GM18517 (cell line): ENCODE data around the gene CYB5B.

Source experiments
- ATAC-seq: cut with Tn5 transposase; IDR thresholded peaks from one replicate; pipeline ENCODE4 v1.9.1; 2021; ENCODE audit warnings: mild to moderate bottlenecking, moderate library complexity; ENCODE audit not compliant: unreplicated experiment

Gene CYB5B, protein sequence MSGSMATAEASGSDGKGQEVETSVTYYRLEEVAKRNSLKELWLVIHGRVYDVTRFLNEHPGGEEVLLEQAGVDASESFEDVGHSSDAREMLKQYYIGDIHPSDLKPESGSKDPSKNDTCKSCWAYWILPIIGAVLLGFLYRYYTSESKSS

DNA sequence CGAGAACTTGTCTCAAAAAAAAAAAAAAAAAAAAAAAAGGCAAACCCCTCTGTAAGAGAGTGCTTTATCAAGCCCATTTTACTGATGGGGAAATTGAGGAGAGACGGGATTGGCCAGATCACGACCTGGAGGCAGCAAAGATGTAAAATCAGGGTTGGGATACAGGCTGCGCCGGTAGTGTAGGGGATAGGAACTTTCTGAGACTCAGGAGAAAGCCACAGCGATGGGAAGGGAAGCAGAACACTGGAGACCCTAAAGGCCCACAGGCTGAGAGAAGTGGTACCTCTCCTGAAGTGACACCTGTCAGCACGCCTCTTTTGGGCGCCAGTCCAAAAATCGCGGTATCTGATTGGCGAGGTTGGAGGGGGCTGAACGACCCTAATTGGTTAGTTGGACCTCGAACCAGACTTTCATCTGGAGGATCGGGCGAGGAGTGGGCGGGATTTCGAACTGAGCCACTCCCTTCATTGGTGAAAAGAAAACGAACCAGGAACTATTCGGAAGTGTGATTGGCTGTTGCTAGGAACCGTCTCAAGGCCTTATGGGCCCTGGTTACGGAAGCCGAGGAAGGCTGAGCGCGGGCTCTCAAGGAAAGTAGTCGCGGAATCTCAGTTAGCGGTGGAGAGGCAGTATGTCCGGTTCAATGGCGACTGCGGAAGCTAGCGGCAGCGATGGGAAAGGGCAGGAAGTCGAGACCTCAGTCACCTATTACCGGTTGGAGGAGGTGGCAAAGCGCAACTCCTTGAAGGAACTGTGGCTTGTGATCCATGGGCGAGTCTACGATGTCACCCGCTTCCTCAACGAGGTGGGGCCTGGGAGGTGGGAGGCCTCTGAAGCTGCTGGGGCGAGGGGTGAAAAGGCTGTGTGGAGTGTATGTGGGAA, at the start of gene CYB5B:
Gene CYB5B, plus strand, starts transcription at position 567 of the 882 bp plus-strand sequence. Its CDS starts 65 bp downstream, at position 632.
- peak; percentile 92 for ATAC-seq

- no peak for ATAC-seq
These were observed 47.9 kb upstream of the CYB5B start for GRCh38 chr16:69376393-69377059.

DNA sequence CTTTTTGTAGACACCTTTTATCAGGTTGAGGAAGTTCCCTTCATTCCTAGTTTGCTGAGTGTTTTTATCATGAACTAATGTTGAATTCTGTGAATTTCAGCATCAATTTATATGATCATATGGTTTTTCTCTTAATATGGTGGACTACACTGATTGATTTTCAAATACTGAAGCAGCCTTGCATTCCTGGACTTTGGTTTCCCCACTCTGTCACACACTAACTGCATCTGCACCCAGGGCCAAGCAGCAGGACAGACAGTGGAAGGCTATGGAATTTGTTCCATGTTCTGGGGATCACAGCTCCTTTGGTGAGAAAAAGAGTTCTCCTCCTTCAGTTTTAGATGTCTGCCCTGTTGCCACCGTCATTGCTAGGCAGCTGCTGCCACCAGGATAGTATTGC, 46.4 kb upstream of the CYB5B start:
- ATAC-seq = no peak

DNA sequence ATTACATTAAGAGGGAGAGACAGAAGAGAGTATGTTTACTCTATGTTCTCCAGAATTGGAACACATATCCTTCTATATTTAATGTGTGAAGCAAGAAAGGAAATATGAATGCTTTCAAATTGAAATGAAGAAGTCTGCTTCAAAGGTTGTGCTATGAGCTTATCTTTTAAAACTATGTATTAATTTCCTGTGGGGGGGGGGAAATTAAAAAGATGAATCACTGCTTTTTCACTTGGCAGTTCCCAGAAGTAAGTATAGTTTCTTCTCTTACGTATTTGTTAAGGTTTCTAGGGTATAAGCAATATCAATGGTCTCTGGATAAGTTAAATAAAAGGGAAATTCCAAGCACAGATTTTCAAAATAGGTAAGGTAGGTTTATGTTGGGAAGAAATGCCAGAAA, 45.7 kb upstream of the CYB5B start:
- ATAC-seq = no peak

GRCh38 chr16:69381231-69381630, 43.2 kb upstream of the CYB5B start:
- no peak for ATAC-seq

DNA sequence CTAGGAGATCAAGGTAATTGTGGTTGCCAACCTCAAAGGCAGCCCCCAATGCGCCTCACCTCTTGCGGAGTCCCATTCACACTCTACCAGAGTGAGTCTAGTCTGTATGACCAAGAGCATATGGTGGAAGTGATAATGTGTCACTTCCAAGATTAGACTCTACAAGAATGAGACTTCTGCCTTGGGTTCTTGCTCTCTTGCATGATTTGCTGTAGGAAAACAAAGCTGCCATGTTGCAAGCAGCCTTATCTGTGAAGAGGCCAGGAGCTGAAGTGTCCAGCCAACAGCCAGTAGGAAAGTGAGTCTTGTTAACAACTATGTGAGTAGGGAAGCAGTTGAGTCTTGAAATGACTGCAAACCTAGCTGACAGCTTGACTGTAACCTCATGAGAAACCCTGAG, 42.0 kb upstream of the CYB5B start:
- ATAC-seq = no peak

GRCh38 chr16:69384974-69385373, 39.4 kb upstream of the CYB5B start:
- ATAC-seq = no peak

DNA sequence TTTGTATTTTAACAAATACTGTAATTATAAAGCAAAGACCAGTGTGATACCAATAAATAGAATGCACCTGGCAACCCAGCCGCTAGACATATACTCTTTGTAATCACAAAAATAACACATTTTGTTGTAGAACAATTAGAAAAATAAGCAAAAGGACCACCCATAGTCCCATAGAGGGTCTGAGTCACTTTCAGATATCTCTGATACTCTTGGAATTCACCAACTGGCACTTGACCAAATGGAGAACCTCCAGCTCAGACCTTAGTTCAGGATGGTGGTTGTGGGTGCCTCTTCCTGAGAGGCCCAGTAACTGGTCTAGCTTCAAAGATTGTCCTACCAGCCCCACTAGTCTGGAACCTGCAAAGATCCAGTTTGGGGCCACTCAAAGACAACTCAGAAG, 37.8 kb upstream of the CYB5B start:
- no peak for ATAC-seq

DNA sequence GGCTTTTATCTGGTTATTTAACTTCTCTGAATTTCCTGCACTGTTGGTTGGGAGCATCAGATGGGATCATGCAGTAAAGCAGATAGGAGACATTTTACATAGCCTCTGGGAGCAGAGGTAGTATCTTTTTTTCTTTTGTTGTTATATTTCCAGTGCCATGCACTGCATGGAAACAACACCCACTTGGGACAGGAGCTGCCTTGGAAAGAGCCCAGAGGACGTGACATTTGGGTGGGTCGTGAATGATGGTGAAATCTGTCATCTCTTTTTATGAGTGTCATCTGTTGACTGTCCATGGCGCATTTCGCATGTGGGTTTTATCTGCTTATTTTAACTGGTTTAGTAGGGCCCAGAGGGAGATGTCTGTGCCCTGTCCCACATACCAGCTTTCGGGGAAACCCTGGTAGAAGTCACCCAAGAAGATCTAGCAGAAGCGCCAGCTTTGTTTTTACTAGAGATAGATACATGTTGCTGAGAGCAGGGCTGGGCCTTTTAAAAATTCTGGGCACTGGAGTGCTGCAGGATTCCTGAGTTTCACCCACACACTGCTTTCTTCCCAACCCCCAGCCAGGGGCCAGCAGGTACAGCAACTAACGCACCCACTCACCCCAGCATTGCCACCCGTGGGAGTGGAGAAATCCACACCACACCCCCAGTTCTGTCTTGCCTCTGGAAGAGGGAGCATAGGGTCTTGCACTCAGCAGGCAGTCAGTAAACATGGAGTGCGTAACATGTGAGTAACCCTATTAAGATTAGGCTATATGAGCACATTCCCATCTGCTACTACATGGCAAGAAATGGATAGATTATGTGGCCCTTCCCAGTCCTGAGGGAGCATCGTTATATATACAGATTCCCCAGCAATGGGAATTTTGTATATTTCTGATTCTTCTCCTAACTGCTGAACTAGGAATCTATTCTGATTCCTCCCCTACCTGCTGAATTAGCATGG, 30.2 kb upstream of the CYB5B start:
- no peak for ATAC-seq

DNA sequence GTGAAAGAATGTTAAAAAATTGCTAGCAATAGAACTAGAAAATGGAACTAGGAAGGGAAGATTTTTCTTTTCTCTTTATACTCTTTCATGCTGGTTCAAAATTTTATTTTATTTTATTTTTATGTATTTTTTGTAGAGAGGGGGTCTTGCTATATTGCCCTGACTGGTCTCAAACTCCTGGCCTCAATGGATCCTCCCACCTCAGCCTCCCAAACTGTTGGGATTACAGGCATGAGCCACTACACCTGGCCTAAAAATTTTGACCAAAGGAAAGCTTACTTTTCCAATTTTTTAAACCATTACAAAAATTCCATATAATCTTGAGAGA, 28.6 kb upstream of the CYB5B start:
- no peak for ATAC-seq

DNA sequence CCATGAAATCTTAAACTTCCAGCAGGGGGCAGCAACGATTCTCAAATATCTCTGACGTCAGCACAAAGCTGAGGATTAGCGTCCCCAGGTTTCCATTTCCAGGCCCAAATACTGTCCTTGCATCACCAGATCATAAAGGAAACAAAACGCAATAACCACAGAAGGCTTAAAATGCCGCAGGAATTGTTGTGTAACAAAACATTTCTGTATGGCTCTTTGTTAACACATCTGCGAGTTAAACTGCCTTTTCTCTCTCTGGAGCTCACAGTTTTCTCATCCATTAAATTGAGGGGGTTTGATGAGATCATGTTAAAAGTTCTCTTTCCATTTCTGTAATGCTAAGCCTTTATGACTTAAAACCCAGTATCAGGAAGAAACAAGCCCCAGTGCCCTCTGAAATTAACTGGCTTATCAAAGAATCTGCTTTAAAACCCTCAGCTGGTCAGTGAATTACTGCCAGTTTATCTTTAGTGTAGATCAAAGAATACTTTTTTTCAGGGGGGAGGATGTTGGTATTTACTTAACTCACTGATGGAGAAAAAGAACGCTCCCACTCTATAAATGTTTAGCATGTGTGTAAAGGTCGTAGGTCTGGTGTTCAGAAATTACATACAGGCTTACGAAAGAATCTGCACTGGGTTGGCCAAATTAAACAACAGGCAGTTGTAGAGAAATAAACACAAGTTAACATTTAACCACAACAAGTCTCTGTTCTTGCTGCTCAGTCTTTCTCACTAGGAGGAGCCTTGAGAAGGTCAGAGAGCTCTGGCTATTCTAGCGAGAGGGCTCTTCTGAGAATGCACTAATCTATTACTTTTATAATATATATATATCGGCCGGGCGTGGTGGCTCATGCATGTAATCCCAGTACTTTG, 28.0 kb upstream of the CYB5B start:
- peak; percentile 50 for ATAC-seq

DNA sequence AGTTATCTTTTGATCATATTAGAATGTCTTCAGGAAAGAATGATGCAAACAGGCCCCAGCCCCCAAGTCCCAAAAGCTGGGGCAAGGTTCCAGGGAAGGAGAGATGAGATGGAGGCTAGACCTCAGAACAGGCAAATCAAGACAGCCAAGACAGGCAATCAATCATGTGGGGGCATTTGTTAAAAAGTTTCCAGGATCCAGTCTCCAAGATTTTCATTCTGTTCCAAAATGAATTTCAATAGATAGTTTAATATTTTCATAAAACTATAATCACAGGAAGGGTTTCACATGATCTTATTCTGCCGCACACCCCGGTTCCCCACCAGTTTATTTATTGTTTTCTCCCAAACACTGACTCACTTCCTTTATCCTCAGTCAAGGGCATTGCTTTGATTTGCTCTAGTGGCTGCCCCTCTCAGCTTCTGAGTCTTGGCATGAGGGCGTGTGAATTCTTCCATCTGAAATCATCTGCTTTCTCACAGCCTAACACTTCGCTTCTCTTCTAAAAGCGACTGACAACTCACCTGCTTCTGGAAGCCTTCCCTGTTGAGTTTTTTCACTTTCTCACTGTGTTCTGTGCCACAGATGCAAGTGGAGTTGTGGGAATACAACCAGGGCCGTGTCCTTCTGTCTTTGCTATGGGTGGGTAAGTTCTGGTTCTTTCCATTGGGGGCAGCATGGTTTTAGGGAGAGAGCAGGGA, 26.4 kb upstream of the CYB5B start:
- ATAC-seq = no peak

GRCh38 chr16:69399361-69399760, 25.1 kb upstream of the CYB5B start:
- ATAC-seq = no peak

DNA sequence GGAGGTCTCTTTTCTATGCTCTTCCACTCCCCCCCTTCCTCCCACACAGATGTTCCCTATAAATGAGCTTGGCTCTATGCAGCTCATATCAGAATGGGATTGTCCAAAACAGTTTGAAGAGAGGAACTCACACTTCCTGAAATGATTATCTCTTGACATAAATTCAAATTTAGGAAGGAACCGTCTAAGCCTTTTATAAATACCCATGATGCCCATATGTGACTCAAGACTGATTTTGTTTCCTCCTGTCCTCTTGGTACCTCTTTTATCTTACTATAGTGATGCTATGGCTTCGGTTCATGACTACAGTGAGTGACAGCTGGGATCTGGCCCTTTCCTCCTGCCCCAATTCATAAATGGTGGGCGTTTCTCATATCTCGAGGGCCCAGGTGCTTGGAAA, 22.0 kb upstream of the CYB5B start:
- no peak for ATAC-seq

- ATAC-seq = no peak
These were observed 20.1 kb upstream of the CYB5B start for GRCh38 chr16:69404275-69404805.

DNA sequence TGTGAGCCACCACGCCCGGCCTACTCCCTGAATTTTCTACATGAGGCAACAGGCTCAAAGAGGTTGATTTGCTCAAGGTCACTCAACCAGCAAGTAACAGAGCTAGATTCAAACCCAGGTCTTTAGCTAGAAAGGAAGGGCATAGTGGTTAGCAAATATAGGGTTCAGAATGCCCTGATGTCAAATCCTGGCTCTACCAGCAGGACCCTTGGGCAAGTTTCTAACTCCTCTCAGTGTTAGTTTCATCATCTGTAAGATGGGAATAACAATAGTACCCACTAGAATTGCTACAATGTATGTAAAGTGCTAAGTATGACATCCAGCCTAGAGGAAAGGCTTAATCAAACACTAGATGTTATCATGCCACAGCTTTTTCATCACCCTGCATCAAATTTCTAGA, 19.1 kb upstream of the CYB5B start:
- ATAC-seq = no peak

- no peak for ATAC-seq
These were observed 18.7 kb upstream of the CYB5B start for GRCh38 chr16:69405757-69406156.

DNA sequence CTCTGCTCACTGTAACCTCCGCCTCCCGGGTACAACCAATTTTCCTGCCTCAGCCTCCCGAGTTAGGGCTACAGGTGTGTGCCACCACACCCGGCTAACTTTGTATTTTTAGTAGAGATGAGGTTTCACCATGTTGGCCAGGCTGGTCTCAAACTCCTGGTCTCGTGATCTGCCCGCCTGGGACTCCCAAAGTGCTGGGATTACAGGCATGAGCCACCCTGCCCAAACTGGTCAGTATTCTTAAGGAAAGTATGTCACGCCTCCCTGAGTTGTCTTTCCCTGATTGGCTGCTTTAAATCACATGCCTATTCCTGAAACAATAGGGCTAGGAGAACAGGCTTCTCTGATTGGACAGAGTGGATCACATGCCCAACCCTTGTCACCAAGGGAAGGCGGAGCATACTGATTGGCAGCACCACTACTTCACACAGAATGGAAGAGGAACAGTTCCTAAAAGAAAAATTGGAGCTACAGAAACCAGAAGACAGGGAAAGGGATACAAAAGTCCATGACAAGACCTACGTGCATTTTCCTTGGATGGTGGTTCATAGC, 17.6 kb upstream of the CYB5B start:
- ATAC-seq = no peak
